Measurements from ENCODE around the gene DGKQ. TPM values are rescaled to one million over a fixed set of nuclear protein-coding genes. Genes with fewer than 3 reads are reported as not detected.
A peak's percentile ranks its signal among the peaks of the same experiment; 100 is the strongest.

Gene DGKQ
- total RNA-seq, 1 donor from 2014 or later = 9.6 TPM

GRCh38 chr4:966266-967112, 6.9 kb downstream of the DGKQ start:
- no peak for ATAC-seq
- DNase-seq (ENCODE audit: low spot score) = no peak
- intact Hi-C loops (cut with DNase I) = no loop called here

- DNase-seq (ENCODE audit: low spot score) = no peak
- intact Hi-C loops (cut with DNase I) = no loop called here
- ATAC-seq = no peak
Measured at GRCh38 chr4:965766-966134, 7.6 kb downstream of the DGKQ start.

GRCh38 chr4:965048-965765, 8.2 kb downstream of the DGKQ start:
- intact Hi-C loops (cut with DNase I) = no loop called here
- DNase-seq (ENCODE audit: low spot score) (no peak), ATAC-seq (no peak)

GRCh38 chr4:964346-965025, 8.9 kb downstream of the DGKQ start:
- ATAC-seq = no peak
- intact Hi-C loops (cut with DNase I) = no loop called here

GRCh38 chr4:963276-964225, 9.8 kb downstream of the DGKQ start:
- no peak for DNase-seq (ENCODE audit: low spot score)
- intact Hi-C loops (cut with DNase I) = no loop called here
- no peak for ATAC-seq

More at GRCh38 chr4:964346-965025, 8.9 kb downstream of the DGKQ start:
- DNase-seq (ENCODE audit: low spot score) = no peak

- intact Hi-C loops (cut with DNase I) = no loop called here
- DNase-seq (ENCODE audit: low spot score) = no peak
- ATAC-seq = no peak
Measured at GRCh38 chr4:962231-963208, 10.8 kb downstream of the DGKQ start.

GRCh38 chr4:961351-962230, 11.8 kb downstream of the DGKQ start:
- no peak for DNase-seq (ENCODE audit: low spot score)
- no peak for ATAC-seq
- intact Hi-C loops (cut with DNase I) = no loop called here

GRCh38 chr4:960636-961350, 12.6 kb downstream of the DGKQ start:
- no peak for ATAC-seq
- no peak for DNase-seq (ENCODE audit: low spot score)
- intact Hi-C loops (cut with DNase I) = no loop called here

- DNase-seq (ENCODE audit: low spot score) (no peak), ATAC-seq (peak; percentile 4)
- intact Hi-C loops (cut with DNase I) = no loop called here
Measured at GRCh38 chr4:960140-960635, 13.2 kb downstream of the DGKQ start.

- peak; percentile 52 for DNase-seq (ENCODE audit: low spot score)
- intact Hi-C loops (cut with DNase I) = no loop called here
- no peak for ATAC-seq
Measured at GRCh38 chr4:959338-960139, 13.8 kb downstream of the DGKQ start.

GRCh38 chr4:958696-959337, 14.6 kb downstream of the DGKQ start:
- intact Hi-C loops (cut with DNase I) = no loop called here
- ATAC-seq (no peak), DNase-seq (ENCODE audit: low spot score) (peak; percentile 36)

GRCh38 chr4:958314-958665, 15.1 kb downstream of the DGKQ start:
- ATAC-seq (no peak), DNase-seq (ENCODE audit: low spot score) (peak; percentile 54)
- intact Hi-C loops (cut with DNase I) = no loop called here

GRCh38 chr4:957581-958313, 15.6 kb downstream of the DGKQ start:
- DNase-seq (ENCODE audit: low spot score) (peak; percentile 56), ATAC-seq (no peak)
- intact Hi-C loops (cut with DNase I) = no loop called here

- ATAC-seq = no peak
- intact Hi-C loops (cut with DNase I) = no loop called here
- peak; percentile 23 for DNase-seq (ENCODE audit: low spot score)
Measured at GRCh38 chr4:957231-957580, 16.2 kb downstream of the DGKQ start.

All from sciatic nerve (tissue), 2 donors.